ENCODE results near the gene CENPF. TPM values are rescaled to one million over a fixed set of nuclear protein-coding genes. Genes with fewer than 3 reads are reported as not detected.

Gene CENPF
- total RNA-seq, 1 donor from 2014 or later = 26.8 TPM

GRCh38 chr1:214617246-214617645, 14.3 kb downstream of the CENPF start:
- no peak for DNase-seq

GRCh38 chr1:214617843-214618242, 14.8 kb downstream of the CENPF start:
- DNase-seq = no peak

- no peak for DNase-seq
These were observed 18.2 kb downstream of the CENPF start for GRCh38 chr1:214621236-214621635.

GRCh38 chr1:214623430-214623829, 20.4 kb downstream of the CENPF start:
- DNase-seq = no peak

- no peak for DNase-seq
These were observed 29.1 kb downstream of the CENPF start for GRCh38 chr1:214632091-214632490.

- DNase-seq = no peak
These were observed 30.7 kb downstream of the CENPF start for GRCh38 chr1:214633686-214634085.

GRCh38 chr1:214634267-214634666, 31.3 kb downstream of the CENPF start:
- no peak for DNase-seq

GRCh38 chr1:214635086-214635485, 32.1 kb downstream of the CENPF start:
- DNase-seq = no peak

- no peak for DNase-seq
These were observed 32.5 kb downstream of the CENPF start for GRCh38 chr1:214635506-214635905.

GRCh38 chr1:214636436-214636835, 33.4 kb downstream of the CENPF start:
- no peak for DNase-seq

GRCh38 chr1:214637125-214637524, 34.1 kb downstream of the CENPF start:
- no peak for DNase-seq

- no peak for DNase-seq
These were observed 34.9 kb downstream of the CENPF start for GRCh38 chr1:214637722-214638458.

- no peak for DNase-seq
These were observed 35.4 kb downstream of the CENPF start for GRCh38 chr1:214638459-214638807.

GRCh38 chr1:214638997-214639396, 36.0 kb downstream of the CENPF start:
- DNase-seq = no peak

GRCh38 chr1:214640431-214641213, 37.6 kb downstream of the CENPF start:
- DNase-seq = no peak

GRCh38 chr1:214641214-214641895, 38.4 kb downstream of the CENPF start:
- no peak for DNase-seq

- no peak for DNase-seq
These were observed 40.0 kb downstream of the CENPF start for GRCh38 chr1:214643030-214643429.

- DNase-seq = no peak
These were observed 42.7 kb downstream of the CENPF start for GRCh38 chr1:214645712-214646111.

- no peak for DNase-seq
These were observed 45.8 kb downstream of the CENPF start for GRCh38 chr1:214648801-214649200.

- no peak for DNase-seq
These were observed 46.6 kb downstream of the CENPF start for GRCh38 chr1:214649607-214650006.

GRCh38 chr1:214650664-214651063, 47.7 kb downstream of the CENPF start:
- DNase-seq = no peak

- no peak for DNase-seq
These were observed 54.3 kb downstream of the CENPF start for GRCh38 chr1:214657299-214657698.

GRCh38 chr1:214658175-214658574, 55.2 kb downstream of the CENPF start:
- DNase-seq = no peak

All from skin of body (tissue), 2 donors.